Thoracic aorta (tissue), 2 donors: ENCODE data around the gene MAPK4. TPM values are rescaled to one million over a fixed set of nuclear protein-coding genes. Genes with fewer than 3 reads are reported as not detected.
"Not testable (repeated sequence)": the region's sequence is repeated elsewhere in the genome, so short reads cannot be mapped to it uniquely, and the experiment has no call there.

ENCODE experiments used
- ATAC-seq: fragments of 150-250 bp; one replicate; pipeline ENCODE4 v1.8.0; 2017; ENCODE audit warnings: low read depth; ENCODE audit not compliant: insufficient number of reproducible peaks, low FRiP score
- DNase-seq: peaks from one replicate; pipeline ENCODE4 v3.0.0-alpha.2; 2020; ENCODE audit warnings: low spot score
- H3K27ac ChIP-seq, 2 donors: fragments of 200-600 bp; sonication (generic); 1 replicate in 1 of 2; 2 replicates in 1 of 2; pipeline ENCODE4 v1.5.1; 2016; ENCODE audit warnings: mild to moderate bottlenecking in 2 of 2, moderate library complexity in 2 of 2
- H3K27me3 ChIP-seq: fragments of 200-600 bp; sonication (generic); replicated peaks from 2 replicates; pipeline ENCODE4 v1.6.0; 2016; ENCODE audit warnings: mild to moderate bottlenecking; ENCODE audit not compliant: insufficient read depth
- H3K36me3 ChIP-seq: fragments of 200-600 bp; sonication (generic); one replicate; pipeline ENCODE4 v1.5.1; 2016
- H3K4me1 ChIP-seq, 2 donors: fragments of 200-600 bp; sonication (generic); 1 replicate in 1 of 2; 2 replicates in 1 of 2; pipeline versions ENCODE4 v1.5.1 to v1.6.0; 2016; ENCODE audit warnings: low read depth in 2 of 2, mild to moderate bottlenecking in 1 of 2; ENCODE audit not compliant: control insufficient read depth in 1 of 2
- H3K4me3 ChIP-seq: fragments of 200-600 bp; sonication (generic); 2 replicates; pipeline ENCODE4 v1.5.1; 2016; ENCODE audit warnings: mild to moderate bottlenecking
- H3K9me3 ChIP-seq: fragments of 200-600 bp; sonication (generic); 2 replicates; pipeline ENCODE4 v1.5.1; 2016
- CTCF ChIP-seq: fragments of 200-600 bp; sonication (generic); IDR thresholded peaks from one replicate; pipeline ENCODE4 v1.5.1; 2019; ENCODE audit warnings: antibody characterized with exemption
- total RNA-seq, 2 donors: library from RNA; depleted of rRNA; stranded (reverse); fragments of >200 nt; gene quantifications; one replicate each; pipeline versions ENCODE4 v1.1.0 to v1.2.3, GENCODE V29; 2016

MAPK4 gene
- total RNA-seq, 2 donors from 2014 or later: 1.5 to 4.0 TPM

GRCh38 chr18:50528806-50529205, 31.1 kb upstream of the MAPK4 start:
- no peaks in the 10 kb centered on the region for H3K27me3 ChIP-seq
- H3K4me1 ChIP-seq: no peaks in the 10 kb centered on the region
- H3K36me3 ChIP-seq: no peaks in the 10 kb centered on the region
- H3K27ac ChIP-seq: no peak overlapping the region
- H3K4me3 ChIP-seq: no peak overlapping the region
- ATAC-seq: no peak
- H3K9me3 ChIP-seq: peaks cover 13% of the 10 kb centered on the region
- TF ChIP-seq CTCF: no peak
- no peak for DNase-seq

DNA sequence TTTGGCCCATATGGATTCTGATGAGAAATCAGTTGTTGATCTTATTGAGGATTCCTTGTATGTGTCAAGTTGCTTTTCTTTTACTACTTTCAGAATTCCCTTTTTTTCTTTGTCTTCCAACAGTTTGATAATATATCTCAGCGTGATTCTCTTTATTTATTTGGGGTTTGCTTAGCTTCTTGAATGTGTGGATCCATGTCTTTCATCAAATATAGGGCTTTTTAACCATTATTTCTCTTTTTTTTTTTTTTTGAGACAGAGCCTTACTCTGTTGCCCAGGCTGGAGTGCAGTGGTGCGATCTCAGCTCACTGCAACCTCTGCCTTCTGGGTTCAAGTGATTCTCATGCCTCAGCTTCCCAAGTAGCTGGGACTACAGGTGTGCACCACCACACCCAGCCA, 26.1 kb upstream of the MAPK4 start:
- not testable (repeated sequence) for H3K36me3 ChIP-seq, H3K4me3 ChIP-seq, H3K27me3 ChIP-seq, H3K4me1 ChIP-seq, H3K27ac ChIP-seq, DNase-seq, ATAC-seq
- peaks cover 19% of the 10 kb centered on the region for H3K9me3 ChIP-seq

- H3K4me3 ChIP-seq, H3K27ac ChIP-seq, H3K27me3 ChIP-seq, H3K4me1 ChIP-seq, ATAC-seq, H3K36me3 ChIP-seq, DNase-seq, H3K9me3 ChIP-seq: not testable (repeated sequence)
Observed at GRCh38 chr18:50544476-50544875, 15.4 kb upstream of the MAPK4 start.

GRCh38 chr18:50545936-50546335, 14.0 kb upstream of the MAPK4 start:
- H3K27ac ChIP-seq: no peak overlapping the region
- H3K4me3 ChIP-seq: no peak overlapping the region
- H3K4me1 ChIP-seq: no peaks in the 10 kb centered on the region
- H3K9me3 ChIP-seq: no peaks in the 10 kb centered on the region
- TF ChIP-seq CTCF: no peak
- H3K36me3 ChIP-seq: no peaks in the 10 kb centered on the region
- H3K27me3 ChIP-seq: no peaks in the 10 kb centered on the region
- ATAC-seq (no peak), DNase-seq (no peak)

- H3K27me3 ChIP-seq: no peaks in the 10 kb centered on the region
- no peaks in the 10 kb centered on the region for H3K4me1 ChIP-seq
- DNase-seq (no peak), ATAC-seq (no peak)
- no peaks in the 10 kb centered on the region for H3K9me3 ChIP-seq
- H3K36me3 ChIP-seq: no peaks in the 10 kb centered on the region
- no peak overlapping the region for H3K27ac ChIP-seq
- TF ChIP-seq CTCF: no peak
- H3K4me3 ChIP-seq: no peak overlapping the region
Observed at GRCh38 chr18:50548160-50548559, 11.7 kb upstream of the MAPK4 start.

- not testable (repeated sequence) for H3K27me3 ChIP-seq, H3K4me1 ChIP-seq, DNase-seq, H3K36me3 ChIP-seq, H3K27ac ChIP-seq, ATAC-seq, H3K9me3 ChIP-seq, H3K4me3 ChIP-seq
Observed at GRCh38 chr18:50551651-50552050, 8.2 kb upstream of the MAPK4 start.

DNA sequence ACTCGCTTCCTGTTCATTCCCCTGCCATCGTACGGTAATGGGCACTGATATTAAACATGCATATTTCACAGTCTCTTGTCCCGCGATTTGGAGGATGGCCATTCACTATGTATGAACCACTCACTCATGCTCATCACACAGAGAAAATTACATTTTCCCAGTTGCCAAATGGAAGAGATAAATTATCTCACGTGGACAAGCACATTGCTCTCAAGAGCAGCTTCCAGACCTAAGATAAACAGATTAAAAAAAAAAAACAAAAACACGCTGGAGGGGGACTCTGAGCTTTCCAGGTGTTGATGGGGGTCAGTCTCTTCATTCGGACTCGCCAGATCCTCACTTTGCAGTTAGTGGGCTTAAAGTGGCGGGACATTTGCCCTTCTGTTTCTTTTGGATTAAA, 1.7 kb upstream of the MAPK4 start:
- no peak for TF ChIP-seq CTCF
- DNase-seq: no peak

More for the DNA sequence above, 1.7 kb upstream of the MAPK4 start:
- no peak overlapping the region for H3K4me3 ChIP-seq
- peaks cover 3 to 10% of the 10 kb centered on the region in 2 donors for H3K4me1 ChIP-seq
- ATAC-seq: no peak
- H3K27me3 ChIP-seq: no peaks in the 10 kb centered on the region
- H3K36me3 ChIP-seq: no peaks in the 10 kb centered on the region
- no peak overlapping the region for H3K27ac ChIP-seq
- H3K9me3 ChIP-seq: peaks cover 2% of the 10 kb centered on the region
